A673 (cell line): ENCODE measurements around the gene TEX55. TPM values are rescaled to one million over a fixed set of nuclear protein-coding genes. Genes with fewer than 3 reads are reported as not detected.
A peak's percentile ranks its signal among the peaks of the same experiment; 100 is the strongest.

Experiments
- Bru-seq: library from RNA; stranded (reverse); fragments of 400-500 nt; gene quantifications from one replicate; lab custom pipeline; 2021; lab: Mats Ljungman, UMichigan
- BruChase-seq, 2 experiments: library from RNA; stranded (reverse); fragments of 400-500 nt; gene quantifications; one replicate each; lab custom pipeline; 2021; lab: Mats Ljungman, UMichigan
- BruUV-seq: library from RNA; stranded (reverse); fragments of 400-500 nt; replicated peaks from 2 replicates; lab custom pipeline; 2021; lab: Mats Ljungman, UMichigan
- CTCF ChIA-PET: fragments of 300-600 bp; sonication (Branson Sonifier 250); formaldehyde crosslinking; loops from one replicate; lab custom pipeline; 2022; ENCODE audit warnings: antibody characterized with exemption; lab: Charles Lee
- POLR2A ChIA-PET: fragments of 300-600 bp; sonication (Branson Sonifier 250); formaldehyde crosslinking; loops from one replicate; lab custom pipeline; 2022; ENCODE audit warnings: antibody characterized with exemption; ENCODE audit not compliant: low non-redundant PET; lab: Charles Lee
- DNase-seq: peaks from one replicate; pipeline ENCODE4 v3.0.0-alpha.2; 2015; ENCODE audit warnings: low spot score
- H3K27ac ChIP-seq: fragments of 200-600 bp; sonication (generic); 2 replicates; pipeline ENCODE4 v1.5.1; 2016; ENCODE audit warnings: mixed run types, low read depth, mild to moderate bottlenecking, mixed read lengths, antibody characterized with exemption, low read length; ENCODE audit not compliant: poor library complexity, severe bottlenecking
- H3K27me3 ChIP-seq: fragments of 200-600 bp; sonication (generic); replicated peaks from 2 replicates; pipeline ENCODE4 v1.6.1; 2017; ENCODE audit warnings: mixed run types, low read depth, mild to moderate bottlenecking, mixed read lengths, antibody characterized with exemption, low read length; ENCODE audit not compliant: insufficient read depth, poor library complexity
- H3K36me3 ChIP-seq: fragments of 200-600 bp; sonication (generic); 2 replicates; pipeline ENCODE4 v1.6.1; 2016; ENCODE audit warnings: mixed run types, mild to moderate bottlenecking, mixed read lengths, antibody characterized with exemption, low read length; ENCODE audit not compliant: insufficient read depth, poor library complexity, severe bottlenecking
- H3K4me1 ChIP-seq: fragments of 200-600 bp; sonication (generic); 2 replicates; pipeline ENCODE4 v1.6.1; 2017; ENCODE audit warnings: mixed run types, mild to moderate bottlenecking, mixed read lengths, antibody characterized with exemption, low read length; ENCODE audit not compliant: insufficient read depth, poor library complexity, severe bottlenecking
- H3K4me3 ChIP-seq: fragments of 200-600 bp; sonication (generic); 2 replicates; pipeline ENCODE4 v1.5.1; 2016; ENCODE audit warnings: low read depth, mixed run types, mild to moderate bottlenecking, mixed read lengths, low read length; ENCODE audit not compliant: poor library complexity, severe bottlenecking
- H3K9me3 ChIP-seq: fragments of 200-600 bp; sonication (generic); 2 replicates; pipeline ENCODE4 v1.6.1; 2016; ENCODE audit warnings: mixed run types, low read depth, mild to moderate bottlenecking, mixed read lengths, antibody characterized with exemption, low read length; ENCODE audit not compliant: poor library complexity, severe bottlenecking
- EZH2 ChIP-seq: fragments of 200-600 bp; sonication (generic); IDR thresholded peaks from 2 replicates; pipeline ENCODE4 v1.6.1; 2017; ENCODE audit warnings: borderline replicate concordance, low read depth, mild to moderate bottlenecking, mixed read lengths, antibody characterized with exemption, low read length; ENCODE audit not compliant: poor library complexity, severe bottlenecking
- intact Hi-C: fragments of 100-400 bp; cut with micrococcal nuclease; formaldehyde crosslinking; loops from one replicate; pipeline ENCODE4 v1.10.0; 2022; ENCODE audit not compliant: unreplicated experiment
- long read RNA-seq: library from polyadenylated mRNA; stranded (forward); transcript quantifications from one replicate; pipeline ENCODE4 v2.0.0, GENCODE V29; 2022
- total RNA-seq: library from RNA; stranded (reverse); gene quantifications from 2 replicates; pipeline ENCODE4 v1.2.3, GENCODE V29; 2021
- TF ChIP-seq, protein P1 (sequence below): fragments of 300-800, 200-600 bp; sonication (generic); conservative IDR thresholded peaks from 2 replicates; pipeline ENCODE4 v1.5.1; 2017; ENCODE audit warnings: low read depth, mild to moderate bottlenecking, antibody characterized with exemption, low read length, moderate library complexity, mixed read lengths

The TEX55 gene
- total RNA-seq (not detected in 2 replicates), Bru-seq, nascent RNA (not detected), BruChase-seq, experiment 1, labeled RNA remaining after a 2-hour chase (not detected), BruChase-seq, experiment 2, labeled RNA remaining after a 6-hour chase (not detected)
- long read RNA-seq: 0 reads

DNA sequence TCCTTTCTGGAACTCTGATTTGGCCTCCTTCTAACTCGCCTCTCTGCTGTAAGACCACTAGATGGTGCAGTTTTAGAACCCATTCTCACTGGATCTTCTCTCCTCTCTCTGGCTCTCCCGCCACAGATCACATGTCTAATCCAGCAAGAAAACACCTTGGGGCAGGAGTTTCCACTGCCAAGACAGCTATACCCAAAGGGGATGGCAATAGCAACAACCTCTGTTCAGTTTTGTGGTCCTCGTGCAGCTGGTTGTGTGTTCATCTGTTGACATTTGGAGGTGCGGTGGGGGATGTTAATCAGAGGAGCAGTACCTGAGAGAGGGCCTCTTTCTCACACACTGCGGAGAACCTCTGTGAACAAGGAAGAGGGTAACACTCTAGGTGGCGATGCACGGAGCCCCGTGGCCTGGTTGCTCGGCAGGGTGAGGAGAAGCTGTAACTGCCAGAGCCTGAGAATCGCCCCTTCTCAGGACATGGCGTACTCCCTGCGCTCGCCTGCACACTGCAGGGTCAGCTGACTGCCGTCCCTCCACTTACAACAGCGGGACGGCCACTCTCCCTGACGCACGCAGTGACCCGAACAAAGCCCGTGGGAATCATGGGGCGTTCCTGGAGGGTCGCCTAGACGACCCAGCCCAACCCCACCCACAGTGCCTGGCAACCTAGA lies at the start of gene TEX55:
TEX55 (plus strand) TSS at position 666 of the 668 bp plus-strand sequence. CDS start 25 bp downstream, outside the sequence.
- BruUV-seq: no TSS peak
- CTCF ChIA-PET: interaction anchor here (1.7 kb wide), 1 partner anchor 96 kb away, joined by 9 read pairs; the partner anchor contains the start of gene B4GALT4
- peak; percentile 66 for DNase-seq
- H3K9me3 ChIP-seq: no peaks in the 10 kb centered on the region
- no peaks in the 10 kb centered on the region for H3K36me3 ChIP-seq
- no peaks in the 10 kb centered on the region for H3K27me3 ChIP-seq
- no peaks in the 10 kb centered on the region for H3K4me1 ChIP-seq
- POLR2A ChIA-PET: no interaction called here
- no peak within 1 kb of the TSS for H3K4me3 ChIP-seq
- H3K27ac ChIP-seq: no peak within 1 kb of the TSS
- intact Hi-C loops: loop anchor here (1.0 to 10.0 kb wide), 3 partner anchors 96 to 531 kb away; partner anchors contain the start of gene COX17
- no peak for TF ChIP-seq EZH2
- TF ChIP-seq, protein P1, sequence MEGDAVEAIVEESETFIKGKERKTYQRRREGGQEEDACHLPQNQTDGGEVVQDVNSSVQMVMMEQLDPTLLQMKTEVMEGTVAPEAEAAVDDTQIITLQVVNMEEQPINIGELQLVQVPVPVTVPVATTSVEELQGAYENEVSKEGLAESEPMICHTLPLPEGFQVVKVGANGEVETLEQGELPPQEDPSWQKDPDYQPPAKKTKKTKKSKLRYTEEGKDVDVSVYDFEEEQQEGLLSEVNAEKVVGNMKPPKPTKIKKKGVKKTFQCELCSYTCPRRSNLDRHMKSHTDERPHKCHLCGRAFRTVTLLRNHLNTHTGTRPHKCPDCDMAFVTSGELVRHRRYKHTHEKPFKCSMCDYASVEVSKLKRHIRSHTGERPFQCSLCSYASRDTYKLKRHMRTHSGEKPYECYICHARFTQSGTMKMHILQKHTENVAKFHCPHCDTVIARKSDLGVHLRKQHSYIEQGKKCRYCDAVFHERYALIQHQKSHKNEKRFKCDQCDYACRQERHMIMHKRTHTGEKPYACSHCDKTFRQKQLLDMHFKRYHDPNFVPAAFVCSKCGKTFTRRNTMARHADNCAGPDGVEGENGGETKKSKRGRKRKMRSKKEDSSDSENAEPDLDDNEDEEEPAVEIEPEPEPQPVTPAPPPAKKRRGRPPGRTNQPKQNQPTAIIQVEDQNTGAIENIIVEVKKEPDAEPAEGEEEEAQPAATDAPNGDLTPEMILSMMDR: peak; percentile 72

GRCh38 chr3:119098003-119098402 lies 48.0 kb upstream of the TEX55 start:
- Histone ChIP-seq H3K4me1 (no peaks in the 10 kb centered on the region), H3K36me3 (no peaks in the 10 kb centered on the region), H3K4me3 (no peak overlapping the region), H3K27ac (no peak overlapping the region), H3K27me3 (no peaks in the 10 kb centered on the region), H3K9me3 (no peaks in the 10 kb centered on the region)
- ChIA-PET CTCF (interaction anchor here (0.5 to 2.6 kb wide), 3 partner anchors 119 to 216 kb away, joined by 3 to 16 read pairs (median 13); no protein-coding TSS in a partner anchor), POLR2A (no interaction called here)
- BruUV-seq: no TSS peak
- DNase-seq: no peak
- no peak for TF ChIP-seq EZH2
- TF ChIP-seq, protein P1: no peak
- intact Hi-C loops: loop anchor here (1.0 kb wide), 1 partner anchor 216 kb away; no protein-coding TSS in a partner anchor

GRCh38 chr3:119098619-119099222 lies 47.2 kb upstream of the TEX55 start:
- H3K4me3 ChIP-seq: no peak overlapping the region
- H3K27me3 ChIP-seq: no peaks in the 10 kb centered on the region
- H3K27ac ChIP-seq: no peak overlapping the region
- no peak for TF ChIP-seq EZH2
- TF ChIP-seq, protein P1: peak; percentile 78
- DNase-seq: peak; percentile 49
- POLR2A ChIA-PET: no interaction called here
- H3K9me3 ChIP-seq: no peaks in the 10 kb centered on the region
- CTCF ChIA-PET: interaction anchor here (0.5 to 2.6 kb wide), 3 partner anchors 118 to 216 kb away, joined by 3 to 16 read pairs (median 13); no protein-coding TSS in a partner anchor
- H3K4me1 ChIP-seq: no peaks in the 10 kb centered on the region
- no TSS peak for BruUV-seq
- no peaks in the 10 kb centered on the region for H3K36me3 ChIP-seq
- intact Hi-C loops: loop anchor here (1.0 kb wide), 1 partner anchor 216 kb away; no protein-coding TSS in a partner anchor
